HG02642 (cell line): ENCODE data around the gene SHC1.
"Not testable (repeated sequence)": the region's sequence is repeated elsewhere in the genome, so short reads cannot be mapped to it uniquely, and the experiment has no call there.

Source experiments
- ATAC-seq: cut with Tn5 transposase; IDR thresholded peaks from one replicate; pipeline ENCODE4 v1.9.1; 2021; ENCODE audit warnings: mild to moderate bottlenecking; ENCODE audit not compliant: unreplicated experiment, poor library complexity

The SHC1 gene

GRCh38 chr1:154996966-154997701, 26.6 kb upstream of the SHC1 start:
- no peak for ATAC-seq

- not testable (repeated sequence) for ATAC-seq
Observed at GRCh38 chr1:154995301-154995983, 24.9 kb upstream of the SHC1 start.

DNA sequence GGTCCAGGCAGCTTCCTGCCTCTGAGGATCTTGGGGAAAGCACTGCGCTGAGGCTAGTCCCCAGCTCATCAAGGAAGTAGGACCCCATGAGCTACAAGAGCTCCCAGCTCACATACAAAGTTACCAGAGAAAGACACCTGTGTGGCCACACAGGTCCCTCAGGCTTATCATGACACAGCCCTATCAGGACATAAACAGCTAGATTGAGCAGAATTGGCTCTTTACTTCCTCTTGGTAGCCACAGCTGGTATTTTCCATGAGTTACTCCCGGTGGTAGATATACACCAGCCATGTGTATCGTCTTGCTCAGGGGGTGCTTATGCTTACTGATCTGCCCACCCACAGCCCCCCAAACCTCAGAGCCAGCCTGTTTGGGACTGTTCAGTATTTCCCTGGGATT, 24.0 kb upstream of the SHC1 start:
- no peak for ATAC-seq

- no peak for ATAC-seq
Observed at GRCh38 chr1:154994269-154994587, 23.7 kb upstream of the SHC1 start.

DNA sequence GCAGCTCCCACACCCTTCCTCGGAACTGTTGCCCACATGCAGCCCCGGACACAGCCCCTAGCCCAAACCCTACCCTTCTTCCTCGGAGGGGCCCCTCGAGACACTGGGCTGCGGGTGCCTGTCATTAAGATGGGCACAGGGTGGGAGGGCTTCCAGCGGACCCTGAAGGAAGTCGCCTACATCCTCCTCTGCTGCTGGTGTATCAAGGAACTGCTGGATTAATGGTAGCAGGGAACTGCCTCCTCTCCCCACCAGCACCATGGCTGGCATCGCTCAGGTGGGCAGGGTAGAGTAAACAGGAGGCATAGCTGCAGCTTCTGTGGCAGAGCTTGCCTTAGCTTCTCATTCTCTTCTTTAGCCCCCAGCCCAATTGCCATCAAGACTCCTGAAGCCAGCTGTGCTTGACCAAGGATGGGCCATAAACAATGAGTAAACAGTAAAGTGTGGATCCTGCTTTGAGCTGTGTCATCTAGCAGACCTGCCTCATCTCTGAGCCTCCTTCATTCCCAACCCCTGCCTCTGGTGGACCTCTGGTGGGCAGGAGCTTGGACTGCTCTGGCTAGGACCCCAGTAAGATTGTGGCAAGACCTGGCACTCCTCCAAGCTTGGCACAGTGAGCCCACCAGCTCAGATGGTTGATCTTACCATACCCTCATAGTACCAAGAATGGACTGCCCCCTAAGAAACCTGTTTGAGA, 23.2 kb upstream of the SHC1 start, which contains the start of gene LENEP:
Gene LENEP, plus strand, starts transcription at position 15 of the 697 bp plus-strand sequence. Its CDS starts 22 bp downstream, at position 37.
- no peak for ATAC-seq

GRCh38 chr1:154992721-154993571, 22.4 kb upstream of the SHC1 start:
- ATAC-seq = no peak

- no peak for ATAC-seq
Observed at GRCh38 chr1:154990276-154990675, 19.7 kb upstream of the SHC1 start.

DNA sequence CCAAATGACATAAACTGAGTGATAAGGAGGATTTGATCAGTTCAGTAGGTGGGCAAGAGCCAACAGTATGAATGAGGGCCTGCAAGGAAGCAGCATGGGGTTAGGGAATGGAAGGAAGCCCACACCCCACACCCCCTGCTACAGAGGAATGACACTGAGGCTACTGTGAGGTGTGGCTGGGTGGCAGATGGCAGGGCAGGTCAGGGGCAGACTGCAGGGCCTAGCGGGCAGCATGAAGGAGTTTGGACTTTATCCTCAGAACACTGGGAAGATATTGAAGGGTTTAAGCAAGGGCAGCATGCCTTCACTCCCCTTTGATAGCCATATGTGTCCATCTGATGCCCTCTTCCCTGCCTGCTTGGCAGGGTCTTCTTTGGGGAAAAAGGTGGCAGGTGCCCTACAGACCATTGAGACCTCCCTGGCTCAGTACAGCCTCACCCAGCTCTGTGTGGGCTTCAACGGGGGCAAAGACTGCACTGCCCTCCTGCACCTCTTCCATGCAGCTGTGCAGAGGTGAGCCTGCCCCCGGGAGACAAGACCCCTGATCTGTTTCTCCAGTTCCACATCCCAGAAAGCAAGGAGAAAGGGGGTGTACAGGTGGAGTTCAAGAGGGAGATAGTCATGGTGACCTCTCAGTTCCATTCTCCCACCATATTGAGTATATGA, 18.8 kb upstream of the SHC1 start:
- no peak for ATAC-seq

GRCh38 chr1:154988058-154988954, 17.8 kb upstream of the SHC1 start:
- no peak for ATAC-seq

DNA sequence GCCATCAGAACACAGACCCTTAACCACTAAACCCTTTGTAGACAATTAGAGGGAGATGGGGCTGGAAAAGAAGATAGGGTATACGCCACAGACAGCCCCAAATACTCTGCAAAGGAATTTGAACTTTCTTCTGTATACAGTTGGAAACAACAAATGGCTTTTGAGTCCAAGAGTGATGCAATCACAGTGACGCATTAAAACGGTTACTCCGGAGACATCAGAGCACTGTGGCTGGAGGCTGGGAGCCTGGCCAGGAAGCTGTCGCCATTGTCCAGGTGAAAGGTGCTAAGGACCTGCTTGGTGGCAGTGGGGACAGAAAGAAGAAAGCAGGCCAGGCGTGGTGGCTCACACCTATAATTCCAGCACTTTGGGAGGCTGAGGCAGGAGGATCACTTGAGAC, 16.8 kb upstream of the SHC1 start:
- no peak for ATAC-seq

- ATAC-seq = not testable (repeated sequence)
Observed at GRCh38 chr1:154986736-154987135, 16.2 kb upstream of the SHC1 start.

DNA sequence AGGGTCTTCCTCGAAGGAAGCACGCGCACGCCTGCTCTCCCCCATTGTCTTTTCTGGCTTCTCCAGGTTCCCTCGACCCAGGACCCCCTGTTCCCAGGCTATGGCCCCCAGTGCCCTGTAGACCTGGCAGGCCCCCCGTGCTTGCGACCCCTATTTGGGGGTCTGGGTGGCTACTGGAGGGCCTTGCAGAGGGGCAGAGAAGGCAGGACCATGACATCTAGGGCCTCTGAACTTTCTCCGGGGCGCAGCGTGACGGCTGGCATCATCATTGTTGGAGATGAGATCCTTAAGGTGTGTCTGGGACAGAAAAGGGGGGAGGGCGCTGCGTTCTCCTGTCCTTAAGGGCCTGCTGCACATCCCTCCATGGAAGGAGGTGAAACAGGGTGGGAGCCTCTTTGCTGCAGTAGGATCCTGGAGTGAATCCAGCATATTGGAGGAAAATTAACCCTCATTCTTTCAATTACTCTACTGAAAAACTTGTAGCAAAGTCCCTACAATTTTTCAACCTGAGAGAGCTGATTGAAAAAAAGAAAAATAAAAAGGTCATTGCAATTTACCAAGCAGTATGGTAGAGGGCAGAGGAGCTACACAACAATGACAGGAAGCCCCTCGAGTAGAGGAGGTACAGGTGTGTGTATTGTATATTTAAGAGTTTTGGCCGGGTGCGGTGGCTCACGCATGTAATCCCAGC, 13.4 kb upstream of the SHC1 start:
- ATAC-seq = no peak

DNA sequence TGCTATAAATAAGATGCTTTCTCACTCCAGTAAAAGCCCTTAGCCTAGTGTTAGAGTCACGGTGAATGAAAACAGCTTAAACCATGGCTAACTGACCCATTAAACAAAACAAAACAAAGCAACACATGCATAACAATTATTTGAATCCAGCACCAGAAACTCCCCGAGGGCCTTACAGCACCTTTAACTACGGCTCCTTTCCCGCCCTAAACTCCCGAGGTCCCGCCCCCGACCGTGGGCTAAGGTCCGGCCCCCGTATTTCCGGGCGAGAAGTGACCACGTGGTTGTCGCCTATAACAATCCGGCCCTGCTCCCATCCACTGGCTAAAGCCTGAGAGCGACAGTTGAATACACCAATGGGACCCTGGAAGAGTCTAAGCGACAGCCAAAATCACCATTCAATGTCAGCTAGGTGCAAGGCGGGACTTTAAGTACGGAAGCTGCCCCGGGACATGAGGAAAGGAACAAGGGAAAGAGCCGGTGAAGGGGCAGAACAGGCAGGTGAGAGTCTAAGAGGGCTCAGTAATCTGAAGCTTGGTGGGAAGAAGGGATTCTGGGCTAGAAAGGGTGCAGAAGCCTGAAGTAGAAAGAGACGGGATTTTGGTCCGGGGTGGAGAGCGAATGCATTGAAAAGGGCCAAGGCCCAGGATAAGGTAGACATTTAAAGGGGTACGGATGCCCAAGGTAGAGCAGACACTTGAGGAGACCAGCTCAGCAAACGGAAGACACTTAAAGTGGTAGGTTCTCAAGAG, 12.5 kb upstream of the SHC1 start, which contains the start of gene FLAD1:
Gene FLAD1, plus strand, starts transcription at position 448 of the 752 bp plus-strand sequence. CDS start 351 bp downstream, outside the sequence.
- ATAC-seq = peak; percentile 99

GRCh38 chr1:154982341-154982740, 11.8 kb upstream of the SHC1 start:
- ATAC-seq = no peak

DNA sequence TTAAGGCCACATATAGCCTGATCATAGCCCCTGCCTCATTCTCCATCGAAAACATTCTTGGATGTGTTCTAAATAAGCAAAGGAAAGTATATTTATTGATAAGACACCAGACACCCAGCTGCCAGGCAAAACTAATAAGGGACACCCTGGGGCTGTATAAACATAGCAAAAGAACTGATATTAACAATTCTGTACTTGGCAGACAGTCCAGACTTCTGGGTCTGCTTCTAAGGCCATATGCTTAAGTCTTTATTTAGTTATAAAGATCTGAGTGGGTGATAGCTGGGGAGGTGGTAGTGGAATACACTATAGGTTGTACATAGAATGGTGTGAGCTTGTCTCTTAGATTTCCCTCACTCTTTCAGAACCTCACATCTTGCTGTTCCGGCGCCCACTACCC, 7.8 kb upstream of the SHC1 start:
- no peak for ATAC-seq

DNA sequence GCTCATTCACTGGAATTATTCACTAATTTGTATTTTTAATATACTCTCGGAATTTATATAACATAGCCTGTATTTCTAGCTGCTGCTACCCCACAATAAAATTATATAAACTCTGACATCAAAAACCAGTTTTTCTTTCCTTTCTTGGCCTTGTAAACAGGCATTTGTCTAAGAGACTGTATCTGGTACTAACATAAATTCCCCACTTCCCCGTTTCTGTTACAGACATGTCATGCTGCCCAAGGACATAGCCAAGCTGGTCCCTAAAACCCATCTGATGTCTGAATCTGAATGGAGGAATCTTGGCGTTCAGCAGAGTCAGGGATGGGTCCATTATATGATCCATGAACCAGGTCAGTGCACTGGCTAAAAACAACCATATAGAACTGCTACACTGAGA, 7.2 kb upstream of the SHC1 start:
- not testable (repeated sequence) for ATAC-seq

DNA sequence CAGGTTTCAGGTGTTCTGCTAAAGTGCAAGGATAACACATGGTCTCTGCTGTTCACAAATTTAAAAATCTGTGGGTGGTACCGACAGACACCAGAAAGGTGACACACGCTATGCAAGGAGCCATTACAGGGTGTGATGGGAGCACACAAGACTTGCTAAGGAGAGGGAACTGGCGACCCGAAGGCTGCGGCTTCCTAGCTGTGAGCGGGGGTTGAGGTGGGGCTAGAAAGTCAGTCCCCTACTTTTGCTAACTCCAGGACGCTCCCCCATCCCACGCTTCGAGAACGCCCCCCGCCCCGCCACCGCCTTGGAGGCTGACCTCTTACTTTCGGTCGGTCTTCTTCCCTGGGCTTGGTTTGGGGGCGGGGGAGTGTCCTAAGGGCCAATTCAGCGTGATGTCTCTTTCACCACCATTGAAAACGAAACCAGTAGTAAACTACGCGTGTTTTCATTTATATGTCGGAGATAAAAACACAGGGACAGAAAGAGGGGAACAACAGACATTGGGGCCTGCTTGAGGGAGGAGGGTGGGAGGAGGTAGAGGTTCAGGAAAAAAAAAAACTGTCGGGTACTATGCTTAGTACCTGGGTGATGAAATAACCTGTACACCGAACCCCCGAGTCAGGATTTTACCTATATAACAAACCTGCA, 5.0 kb upstream of the SHC1 start:
- no peak for ATAC-seq
